ENCODE results near the gene MLH3. TPM values are rescaled to one million over a fixed set of nuclear protein-coding genes. Genes with fewer than 3 reads are reported as not detected.

The MLH3 gene
- polyA plus RNA-seq, 1 of the 3 experiments (the other 2 are of a cell fraction), result 3.8 TPM

DNA sequence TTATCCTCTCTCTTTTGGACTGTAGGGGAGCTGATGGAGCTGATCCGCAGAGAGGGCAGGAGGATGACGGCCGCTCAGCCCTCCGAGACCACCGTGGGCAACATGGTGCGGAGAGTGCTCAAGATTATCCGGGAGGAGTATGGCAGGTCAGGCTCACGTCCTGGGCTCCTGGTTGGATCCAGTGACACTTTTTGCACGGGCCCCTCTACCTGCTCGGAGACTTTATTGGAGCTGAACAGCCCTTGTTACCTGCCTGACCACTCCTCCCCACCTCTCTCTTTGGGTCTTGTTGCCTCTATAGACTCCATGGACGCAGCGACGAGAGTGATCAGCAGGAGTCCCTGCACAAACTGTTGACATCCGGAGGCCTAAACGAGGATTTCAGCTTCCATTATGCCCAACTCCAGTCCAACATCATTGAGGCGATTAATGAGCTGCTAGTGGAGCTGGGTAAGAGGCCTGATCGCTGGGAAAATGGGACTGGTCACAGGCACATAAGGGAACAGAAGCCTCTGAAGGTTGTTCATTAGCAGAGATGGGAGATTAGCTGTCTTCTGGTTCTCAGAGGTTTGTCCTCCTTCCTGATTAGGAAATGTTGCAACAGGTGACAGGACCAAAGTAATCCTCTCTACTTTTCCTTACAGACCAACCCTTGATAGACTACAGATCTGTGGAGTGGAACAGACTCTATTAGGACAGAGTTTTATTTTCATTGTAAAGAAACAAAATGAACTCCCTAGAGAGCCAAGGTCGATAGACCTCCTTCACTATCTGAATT, 47.8 kb downstream of the MLH3 start (continued):
- TF ChIP-seq, protein P1, sequence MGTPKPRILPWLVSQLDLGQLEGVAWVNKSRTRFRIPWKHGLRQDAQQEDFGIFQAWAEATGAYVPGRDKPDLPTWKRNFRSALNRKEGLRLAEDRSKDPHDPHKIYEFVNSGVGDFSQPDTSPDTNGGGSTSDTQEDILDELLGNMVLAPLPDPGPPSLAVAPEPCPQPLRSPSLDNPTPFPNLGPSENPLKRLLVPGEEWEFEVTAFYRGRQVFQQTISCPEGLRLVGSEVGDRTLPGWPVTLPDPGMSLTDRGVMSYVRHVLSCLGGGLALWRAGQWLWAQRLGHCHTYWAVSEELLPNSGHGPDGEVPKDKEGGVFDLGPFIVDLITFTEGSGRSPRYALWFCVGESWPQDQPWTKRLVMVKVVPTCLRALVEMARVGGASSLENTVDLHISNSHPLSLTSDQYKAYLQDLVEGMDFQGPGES (IDR thresholded peaks at IDR 0.05; ENCODE audit: low read depth, low read length), result no peak
- no peak for TF ChIP-seq TCF12 (IDR thresholded peaks at IDR 0.05)

DNA sequence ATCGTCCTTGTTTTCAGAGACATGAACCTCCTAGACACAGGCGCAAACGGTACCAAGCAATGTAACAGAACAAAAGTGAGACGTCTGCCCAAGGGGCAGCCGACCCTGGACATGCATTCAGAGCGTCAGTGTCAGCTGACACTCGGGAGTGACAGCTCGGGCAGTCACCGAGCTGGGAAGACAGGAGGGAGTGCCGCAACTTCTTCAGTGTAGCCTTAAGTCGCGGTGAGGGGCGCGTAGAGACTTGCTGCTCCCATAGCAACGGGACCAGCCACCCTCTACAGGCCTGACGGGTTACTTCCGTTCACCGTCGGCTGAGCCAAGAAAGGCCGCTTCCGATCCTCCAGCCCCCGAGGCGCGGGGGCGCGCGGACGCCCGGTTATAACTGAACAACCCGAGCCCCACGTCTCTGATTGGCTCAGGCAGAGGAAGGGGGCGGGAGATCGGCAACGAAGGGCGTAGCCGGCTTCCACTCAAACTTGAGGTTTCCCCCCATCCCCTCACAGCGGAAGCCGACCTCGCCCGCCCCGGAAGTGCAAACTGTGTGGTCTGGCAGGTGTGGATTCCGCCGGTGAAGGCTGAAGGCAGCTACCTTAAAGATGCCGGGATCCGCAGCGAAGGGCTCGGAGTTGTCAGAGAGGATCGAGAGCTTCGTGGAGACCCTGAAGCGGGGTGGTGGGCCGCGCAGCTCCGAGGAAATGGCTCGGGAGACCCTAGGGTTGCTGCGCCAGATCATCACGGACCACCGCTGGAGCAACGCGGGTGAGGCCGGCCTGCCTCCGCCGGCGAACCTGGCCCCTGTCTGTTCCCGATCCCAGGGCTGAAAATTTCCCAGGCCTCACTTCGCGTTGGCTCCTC, 48.6 kb downstream of the MLH3 start, which contains the start of gene EIF2B2:
TSS of gene EIF2B2 (plus strand) at position 530 of the 858 bp plus-strand sequence. CDS start at position 600, 70 bp downstream.
- Histone ChIP-seq H3K4me3 (ENCODE audit: low read depth in 2 of 2, low read length in 1 of 2) (peak within 1 kb of the TSS; percentile 86 to 96), H2AFZ (ENCODE audit: low read depth) (peak within 1 kb of the TSS; percentile 88), H3K9me2 (no peaks in the 10 kb centered on the region), H3K36me3 (replicated peaks in 1 of 2; ENCODE audit: control insufficient read depth in 1 of 2, insufficient read depth in 2 of 2, low read length in 1 of 2) (peaks cover 28 to 30% of the 10 kb centered on the region in 2 experiments), H3K9ac (peak within 1 kb of the TSS; percentile 77), H3K27ac (ENCODE audit: low read depth in 2 of 2, low read length in 1 of 2) (peak within 1 kb of the TSS; percentile 70 to 91), H3K4me1 (ENCODE audit: control insufficient read depth in 1 of 2, insufficient read depth in 2 of 2, low read depth in 1 of 2, low read length in 1 of 2) (peaks cover 7 to 18% of the 10 kb centered on the region in 2 experiments; a peak in 3 of 4 replicates), H3K27me3 (ENCODE audit: insufficient read depth) (no peaks in the 10 kb centered on the region), H3K9me3 (no peaks in the 10 kb centered on the region), H3K79me2 (ENCODE audit: insufficient read depth) (peaks cover 32% of the 10 kb centered on the region), H3K4me2 (peak within 1 kb of the TSS; percentile 93), H4K20me1 (ENCODE audit: insufficient read depth) (no peaks in the 10 kb centered on the region), H3F3A (replicated peaks; ENCODE audit: insufficient read depth) (peaks cover 11% of the 10 kb centered on the region)
- DNase-seq, result peak; percentile 97
- POLR2A ChIA-PET, result interaction anchor here (0.6 to 1.0 kb wide), 2 partner anchors 31 to 68 kb away, joined by 3 read pairs; no protein-coding TSS in a partner anchor
- CTCF ChIA-PET, result interaction anchor here (0.9 to 5.6 kb wide), 11 partner anchors 10 to 500 kb away, joined by 3 to 44 read pairs (median 5); partner anchors contain the start of gene PGF
- 5% methylated on average over 30 of the region's 66 CpGs for WGBS (ENCODE audit: low lambda C conversion rate)
- TF ChIP-seq, protein P2, sequence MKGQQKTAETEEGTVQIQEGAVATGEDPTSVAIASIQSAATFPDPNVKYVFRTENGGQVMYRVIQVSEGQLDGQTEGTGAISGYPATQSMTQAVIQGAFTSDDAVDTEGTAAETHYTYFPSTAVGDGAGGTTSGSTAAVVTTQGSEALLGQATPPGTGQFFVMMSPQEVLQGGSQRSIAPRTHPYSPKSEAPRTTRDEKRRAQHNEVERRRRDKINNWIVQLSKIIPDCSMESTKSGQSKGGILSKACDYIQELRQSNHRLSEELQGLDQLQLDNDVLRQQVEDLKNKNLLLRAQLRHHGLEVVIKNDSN (IDR thresholded peaks at IDR 0.05; ENCODE audit: borderline replicate concordance, low read depth), result no peak
- TF ChIP-seq, protein P1 (IDR thresholded peaks at IDR 0.05; ENCODE audit: low read depth, low read length), result peak; percentile 50; the same call in 1 of the 2 replicates
- TF ChIP-seq NFIC (IDR thresholded peaks at IDR 0.05; ENCODE audit: borderline replicate concordance) (no peak), MXI1 (IDR thresholded peaks at IDR 0.05; ENCODE audit: low read depth, low read length) (peak; percentile 77), RAD21 (IDR thresholded peaks at IDR 0.05; ENCODE audit: low read length) (peak; percentile 39), MEF2A (IDR thresholded peaks at IDR 0.05; ENCODE audit: borderline replicate concordance, low read depth) (no peak), GABPA (IDR thresholded peaks at IDR 0.05; ENCODE audit: low read depth) (peak; percentile 98), EP300 (IDR thresholded peaks at IDR 0.05; ENCODE audit: borderline replicate concordance in 1 of 2, low read depth in 1 of 2, low read length in 1 of 2) (no peak; a peak in 1 of 4 replicates), FOXM1 (IDR thresholded peaks at IDR 0.05; ENCODE audit: low read depth) (no peak), RXRA (IDR thresholded peaks at IDR 0.05; ENCODE audit: borderline replicate concordance, low read depth) (no peak; the same call in 1 of the 2 replicates), RCOR1 (IDR thresholded peaks at IDR 0.05; ENCODE audit: low read length) (no peak), TEAD4 (IDR thresholded peaks at IDR 0.05; ENCODE audit: borderline replicate concordance, insufficient read depth) (no peak), FOXJ3 (CRISPR knock-in tag; IDR thresholded peaks at IDR 0.05) (no peak), CHD2 (IDR thresholded peaks at IDR 0.05; ENCODE audit: low read length, partially characterized antibody) (peak; percentile 65), SIN3A (IDR thresholded peaks at IDR 0.05; ENCODE audit: borderline replicate concordance, low read depth, low read length) (peak; percentile 79; the same call in 1 of the 2 replicates), TAF1 (IDR thresholded peaks at IDR 0.05; ENCODE audit: borderline replicate concordance, low read depth, low read length) (peak; percentile 63; the same call in 1 of the 2 replicates), RFX5 (IDR thresholded peaks at IDR 0.05; ENCODE audit: low read length) (peak; percentile 84), GATA2 (CRISPR knock-in tag; IDR thresholded peaks at IDR 0.05) (no peak), JUND (IDR thresholded peaks at IDR 0.05) (no peak)
- TF ChIP-seq, protein P3, sequence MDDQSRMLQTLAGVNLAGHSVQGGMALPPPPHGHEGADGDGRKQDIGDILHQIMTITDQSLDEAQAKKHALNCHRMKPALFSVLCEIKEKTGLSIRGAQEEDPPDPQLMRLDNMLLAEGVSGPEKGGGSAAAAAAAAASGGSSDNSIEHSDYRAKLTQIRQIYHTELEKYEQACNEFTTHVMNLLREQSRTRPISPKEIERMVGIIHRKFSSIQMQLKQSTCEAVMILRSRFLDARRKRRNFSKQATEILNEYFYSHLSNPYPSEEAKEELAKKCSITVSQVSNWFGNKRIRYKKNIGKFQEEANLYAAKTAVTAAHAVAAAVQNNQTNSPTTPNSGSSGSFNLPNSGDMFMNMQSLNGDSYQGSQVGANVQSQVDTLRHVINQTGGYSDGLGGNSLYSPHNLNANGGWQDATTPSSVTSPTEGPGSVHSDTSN (IDR thresholded peaks at IDR 0.05), result peak; percentile 89
- TF ChIP-seq, protein P4, sequence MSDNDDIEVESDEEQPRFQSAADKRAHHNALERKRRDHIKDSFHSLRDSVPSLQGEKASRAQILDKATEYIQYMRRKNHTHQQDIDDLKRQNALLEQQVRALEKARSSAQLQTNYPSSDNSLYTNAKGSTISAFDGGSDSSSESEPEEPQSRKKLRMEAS (IDR thresholded peaks at IDR 0.05; ENCODE audit: low read depth), result peak; percentile 73; the same call in 1 of the 2 replicates
- TF ChIP-seq, protein P5, sequence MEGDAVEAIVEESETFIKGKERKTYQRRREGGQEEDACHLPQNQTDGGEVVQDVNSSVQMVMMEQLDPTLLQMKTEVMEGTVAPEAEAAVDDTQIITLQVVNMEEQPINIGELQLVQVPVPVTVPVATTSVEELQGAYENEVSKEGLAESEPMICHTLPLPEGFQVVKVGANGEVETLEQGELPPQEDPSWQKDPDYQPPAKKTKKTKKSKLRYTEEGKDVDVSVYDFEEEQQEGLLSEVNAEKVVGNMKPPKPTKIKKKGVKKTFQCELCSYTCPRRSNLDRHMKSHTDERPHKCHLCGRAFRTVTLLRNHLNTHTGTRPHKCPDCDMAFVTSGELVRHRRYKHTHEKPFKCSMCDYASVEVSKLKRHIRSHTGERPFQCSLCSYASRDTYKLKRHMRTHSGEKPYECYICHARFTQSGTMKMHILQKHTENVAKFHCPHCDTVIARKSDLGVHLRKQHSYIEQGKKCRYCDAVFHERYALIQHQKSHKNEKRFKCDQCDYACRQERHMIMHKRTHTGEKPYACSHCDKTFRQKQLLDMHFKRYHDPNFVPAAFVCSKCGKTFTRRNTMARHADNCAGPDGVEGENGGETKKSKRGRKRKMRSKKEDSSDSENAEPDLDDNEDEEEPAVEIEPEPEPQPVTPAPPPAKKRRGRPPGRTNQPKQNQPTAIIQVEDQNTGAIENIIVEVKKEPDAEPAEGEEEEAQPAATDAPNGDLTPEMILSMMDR (IDR thresholded peaks at IDR 0.05), result no peak

Data from SK-N-SH (cell line).